Right kidney (tissue), 1 donor: ENCODE results near the gene STT3A.

ENCODE experiments used
- DNase-seq: peaks from one replicate; pipeline ENCODE4 v3.0.0-alpha.2; 2016

Gene STT3A

DNA sequence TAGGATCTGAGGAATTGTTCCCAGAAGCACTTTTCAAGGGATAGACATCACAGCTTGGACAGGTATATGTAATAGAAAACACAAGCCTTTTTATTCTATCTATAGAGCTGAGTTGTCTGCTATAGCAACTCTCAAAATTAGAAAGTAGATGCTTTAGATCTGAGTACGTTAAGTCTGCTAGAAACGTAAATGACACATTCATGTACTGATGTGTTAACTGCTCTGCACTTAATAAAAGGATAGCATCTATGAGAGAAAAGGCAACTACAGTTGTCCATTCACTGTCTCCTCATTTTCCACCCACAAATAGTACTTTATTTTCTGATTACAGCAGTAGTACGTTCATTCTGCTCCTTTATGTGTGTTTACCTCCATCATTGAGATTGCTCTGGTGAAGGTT, 6.0 kb upstream of the STT3A start:
- no peak for DNase-seq

DNA sequence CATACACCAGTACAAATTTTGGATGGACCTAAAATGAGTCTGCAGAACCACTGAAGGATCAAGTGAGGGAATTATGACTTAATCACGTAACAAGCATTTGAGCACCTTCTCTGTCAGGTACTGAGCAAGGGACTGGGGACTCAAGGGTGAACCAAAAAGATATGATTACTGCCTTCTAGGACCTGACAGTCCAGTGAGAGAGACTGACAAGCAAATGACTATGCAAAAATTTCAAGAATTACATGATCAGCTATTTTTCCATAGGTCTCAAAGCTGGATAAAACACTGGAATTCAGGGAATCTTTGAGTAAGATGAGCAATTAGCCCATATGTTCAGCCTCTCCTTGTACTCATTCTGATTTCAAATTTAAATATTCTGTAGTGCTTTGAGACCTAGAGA, 5.2 kb upstream of the STT3A start:
- no peak for DNase-seq

DNA sequence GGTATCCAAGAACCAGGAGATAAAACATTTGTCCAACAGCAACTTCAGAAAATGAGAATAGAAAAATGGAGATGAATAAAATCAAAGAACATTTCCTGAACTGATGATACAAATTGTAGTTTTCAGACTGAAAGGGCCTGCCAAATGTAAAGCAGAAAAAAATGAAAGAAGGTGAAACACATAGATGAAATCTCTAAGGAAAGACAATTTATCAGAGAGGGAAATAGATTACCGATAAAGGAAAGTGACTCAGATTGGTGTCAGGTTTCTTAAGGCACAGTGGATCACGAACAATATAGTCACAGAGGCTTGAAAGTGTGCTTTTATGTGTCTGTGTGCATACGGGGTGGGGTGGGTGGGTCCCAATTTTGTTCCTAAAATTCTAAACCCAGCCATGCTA, 4.1 kb upstream of the STT3A start:
- no peak for DNase-seq

DNA sequence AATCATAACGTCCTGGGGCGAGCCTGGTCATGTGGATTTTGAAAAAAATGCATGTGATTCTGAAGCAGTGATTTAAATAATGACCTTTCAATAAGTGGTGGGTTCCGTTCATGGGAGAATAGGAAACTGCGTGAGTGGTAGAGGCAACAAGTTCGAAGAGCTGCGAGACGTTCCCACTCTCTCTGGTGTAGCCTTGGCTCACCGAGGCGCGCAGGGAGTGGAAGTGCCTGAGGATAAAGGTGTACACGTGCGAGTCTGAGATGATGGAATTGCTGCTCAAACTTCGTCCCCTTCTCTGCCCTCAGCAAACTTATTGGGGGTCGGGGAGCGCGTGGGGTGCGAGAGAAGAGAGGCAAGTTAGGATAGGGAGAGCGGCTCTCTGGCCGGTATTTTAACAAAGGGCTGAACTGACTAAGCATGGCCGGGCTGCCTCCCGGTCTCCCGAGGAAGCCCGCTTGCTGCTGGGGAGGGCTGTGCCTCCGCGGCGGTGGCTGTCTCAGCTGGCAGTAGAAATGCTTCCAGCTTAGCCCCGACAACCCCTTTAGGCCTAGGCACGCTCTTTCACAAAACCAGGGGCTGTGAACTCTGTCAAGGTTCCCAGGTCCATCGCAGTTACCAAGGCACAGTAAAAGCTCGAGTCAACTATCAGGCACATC, 875 bp upstream of the STT3A start:
- DNase-seq, result peak; percentile 96

DNA sequence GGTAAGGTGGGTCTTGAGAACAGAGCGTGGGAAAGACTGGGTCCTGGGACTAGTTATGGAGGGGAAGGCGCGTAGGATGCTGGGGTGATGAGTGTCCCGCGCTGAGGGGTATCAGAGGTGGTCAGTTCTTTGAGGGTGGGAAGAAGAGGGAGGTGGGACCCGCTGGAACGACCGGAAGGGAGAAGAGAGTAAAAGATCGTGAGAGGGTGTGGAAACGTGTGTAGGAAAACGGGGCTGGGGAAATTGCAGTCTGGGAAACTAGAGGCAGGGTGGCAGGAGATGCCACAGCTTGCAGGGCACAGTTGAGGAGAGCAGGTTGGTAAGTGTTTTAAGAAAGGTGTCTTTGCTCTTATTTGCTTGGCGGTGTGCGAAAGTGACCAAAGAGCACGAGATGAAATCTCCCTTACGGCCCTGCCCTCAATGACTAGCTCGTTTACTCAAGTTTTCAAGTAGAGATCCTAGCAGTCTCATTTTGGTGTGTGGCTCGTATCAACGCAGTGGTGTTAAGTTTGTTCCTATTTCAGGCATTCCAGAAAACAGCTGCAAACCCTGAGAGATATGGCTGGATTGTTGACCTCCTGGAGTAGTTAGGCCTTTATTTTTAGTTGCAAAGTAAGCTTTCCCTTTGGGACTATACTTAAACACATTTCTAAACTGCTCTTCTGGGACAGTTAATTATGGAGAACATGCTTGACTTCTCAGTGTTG, 615 bp downstream of the STT3A start:
- no peak for DNase-seq

DNA sequence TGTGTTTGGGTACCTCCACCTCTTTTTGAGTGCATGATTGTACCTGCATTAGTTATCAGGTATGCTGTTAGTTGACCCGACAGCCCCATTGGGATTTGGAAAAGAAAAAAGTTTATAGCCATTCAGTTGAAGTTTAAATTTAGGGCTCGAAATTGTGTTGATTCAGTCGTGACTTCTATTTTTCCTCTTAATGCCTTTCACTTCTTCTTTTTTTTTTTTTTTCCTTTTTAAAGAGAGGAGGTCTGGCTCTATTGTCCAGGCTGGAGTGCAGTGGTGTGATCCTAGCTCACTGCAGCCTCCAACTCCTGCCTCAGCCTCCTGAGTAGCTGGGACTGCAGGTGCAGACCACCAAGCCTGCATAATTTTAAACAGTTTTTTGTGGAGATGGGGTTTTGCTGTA, 2.3 kb downstream of the STT3A start:
- DNase-seq, result no peak

DNA sequence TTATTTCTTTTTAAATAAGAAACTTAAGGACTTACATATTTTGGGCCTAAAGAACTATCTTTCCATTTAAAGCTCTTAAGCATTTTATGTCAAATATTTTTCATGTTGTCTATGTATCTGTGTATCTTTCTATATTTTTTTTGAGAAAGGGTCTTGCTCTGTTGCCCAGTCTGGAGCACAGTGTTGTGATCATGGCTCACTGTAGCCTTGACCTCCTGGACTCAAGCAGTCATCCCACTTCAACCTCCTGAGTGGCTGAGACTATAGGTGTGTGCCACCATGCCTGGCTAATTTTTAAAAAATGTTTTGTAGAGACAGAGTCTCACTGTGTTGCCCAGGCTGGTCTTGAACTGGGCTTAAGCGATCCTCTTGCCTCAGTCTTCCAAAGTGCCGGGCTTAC, 8.0 kb downstream of the STT3A start:
- no peak for DNase-seq

DNA sequence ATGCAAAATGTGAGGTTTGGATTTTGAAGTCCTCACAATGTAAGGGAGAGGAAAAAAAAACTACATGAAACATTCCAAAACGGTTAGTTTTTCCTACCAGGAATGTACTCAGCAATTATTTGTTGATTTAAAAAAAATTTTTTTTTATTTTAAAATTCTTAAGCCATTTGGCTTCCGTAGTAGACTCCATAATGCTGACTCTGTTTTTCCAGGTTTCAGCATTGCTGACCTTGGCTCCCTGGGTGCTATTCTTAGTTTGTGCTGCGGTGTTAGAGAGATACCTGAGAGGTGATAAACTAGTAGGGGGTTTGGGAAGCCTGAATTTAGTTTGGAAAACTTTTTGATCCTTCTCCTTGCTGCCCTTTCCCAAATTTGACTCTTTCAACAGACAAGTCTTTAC, 10.6 kb downstream of the STT3A start:
- DNase-seq, result no peak

DNA sequence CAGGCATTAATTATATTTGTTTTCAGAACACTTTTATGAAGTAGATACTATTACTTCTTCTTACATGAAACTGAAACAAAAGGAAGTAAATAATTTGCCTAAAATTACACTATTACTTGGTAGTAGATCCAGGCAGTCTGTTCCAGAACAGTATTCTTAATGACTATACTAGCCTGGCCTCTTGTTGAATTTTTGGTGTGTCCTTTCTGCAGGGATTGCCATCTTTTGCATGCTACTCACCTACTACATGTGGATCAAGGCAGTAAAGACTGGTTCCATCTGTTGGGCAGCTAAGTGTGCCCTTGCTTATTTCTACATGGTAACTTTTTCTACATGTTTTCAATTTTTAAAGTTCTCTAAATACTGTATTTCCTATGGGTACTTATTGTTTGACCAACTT, 12.8 kb downstream of the STT3A start:
- no peak for DNase-seq

DNA sequence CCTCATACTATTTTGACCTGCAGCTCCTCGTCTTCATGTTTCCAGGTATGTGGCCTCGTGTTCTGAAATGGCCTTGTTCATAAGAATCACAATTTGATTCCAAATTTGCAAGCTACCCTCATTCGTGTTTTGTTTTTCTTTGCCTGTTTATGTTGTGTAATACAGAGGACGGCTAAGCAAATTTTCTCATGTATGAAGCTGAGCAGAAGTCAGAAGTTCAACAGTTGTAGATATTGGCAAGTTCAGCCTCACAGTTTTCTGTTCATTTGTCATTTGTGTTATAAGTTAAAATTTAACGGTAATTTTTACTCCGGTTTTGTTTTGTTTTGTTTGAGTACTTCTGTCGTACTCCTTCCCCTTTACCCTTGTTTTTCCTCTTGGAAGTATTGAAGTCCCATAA, 16.9 kb downstream of the STT3A start:
- DNase-seq, result no peak

DNA sequence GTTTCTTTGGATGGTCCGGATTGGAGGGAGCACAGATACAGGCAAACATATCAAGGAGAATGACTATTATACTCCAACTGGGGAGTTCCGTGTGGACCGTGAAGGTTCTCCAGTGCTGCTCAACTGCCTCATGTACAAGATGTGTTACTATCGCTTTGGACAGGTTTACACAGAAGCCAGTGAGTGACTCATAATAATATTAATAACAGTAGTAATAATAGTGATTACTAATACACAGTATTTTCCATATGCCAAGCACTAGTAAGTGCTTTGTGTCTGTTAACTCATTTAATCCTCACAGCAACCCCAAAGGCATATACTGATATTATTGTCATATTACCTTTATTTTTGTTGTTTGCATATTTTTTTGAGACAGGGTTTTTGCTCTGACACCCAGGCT, 25.7 kb downstream of the STT3A start:
- DNase-seq, result no peak

DNA sequence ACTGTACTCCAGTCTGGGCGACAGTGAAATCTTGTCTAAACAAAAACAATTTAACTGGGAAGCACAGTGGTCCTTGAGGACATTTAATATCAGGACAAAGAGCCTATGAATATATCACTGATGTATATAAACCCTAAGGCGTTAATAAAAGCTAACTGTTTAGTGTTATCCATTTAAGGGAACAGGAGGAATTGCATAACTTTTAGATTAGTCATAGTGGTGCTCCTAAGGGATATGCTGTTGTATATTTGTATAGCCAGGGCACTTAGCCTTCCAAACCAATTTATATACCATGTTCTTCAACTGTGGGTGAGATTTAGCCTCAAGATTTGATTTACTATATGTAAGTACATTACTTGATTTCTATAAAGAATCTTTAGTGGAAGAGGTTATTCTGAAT, 29.3 kb downstream of the STT3A start:
- DNase-seq, result no peak

DNA sequence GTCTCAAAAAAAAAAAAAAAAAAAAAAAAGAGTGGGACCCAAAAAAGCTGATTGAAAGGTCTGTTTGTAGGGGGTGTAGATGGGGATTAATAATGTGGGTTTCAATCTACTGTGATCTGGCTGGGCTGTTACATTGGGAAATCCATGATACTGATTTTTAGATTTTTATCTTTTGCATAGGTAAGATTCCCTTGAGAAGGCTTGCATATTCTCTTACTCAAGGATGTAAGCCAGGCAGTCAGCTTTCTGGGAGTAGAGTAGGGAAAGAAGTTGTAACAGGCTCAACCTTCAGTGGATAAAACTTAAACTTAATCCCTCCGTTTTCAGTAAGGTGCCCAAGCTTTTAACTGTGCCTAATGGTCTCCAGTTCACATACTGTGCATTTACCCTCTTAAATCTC, 30.4 kb downstream of the STT3A start:
- no peak for DNase-seq

DNA sequence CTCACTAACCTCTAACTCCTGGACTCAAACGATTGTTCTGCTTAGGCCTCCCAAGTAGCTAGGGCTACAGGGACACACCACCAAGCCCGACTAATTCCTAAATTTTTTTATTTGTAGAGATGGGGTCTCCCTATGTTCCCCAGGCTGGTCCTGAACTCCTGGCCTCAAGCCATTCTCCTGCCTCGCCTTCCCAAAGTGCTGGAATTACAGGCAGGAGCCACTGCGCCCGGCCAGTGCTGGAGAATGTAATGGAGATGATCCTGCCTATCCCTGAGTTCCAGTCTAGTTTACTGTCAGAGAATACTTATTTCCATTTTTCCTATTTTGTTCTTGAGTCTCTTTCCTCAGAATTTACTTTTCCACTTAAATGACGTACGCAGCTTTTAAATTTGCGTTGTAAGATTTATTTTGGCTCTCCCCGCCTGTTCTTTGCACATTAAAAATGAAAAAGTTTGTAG, 32.1 kb downstream of the STT3A start, which contains the start of gene CHEK1:
Gene CHEK1 (plus strand): TSS at position 408 of the 458 bp plus-strand sequence. CDS start 1,606 bp downstream, outside the sequence.
- no peak for DNase-seq

DNA sequence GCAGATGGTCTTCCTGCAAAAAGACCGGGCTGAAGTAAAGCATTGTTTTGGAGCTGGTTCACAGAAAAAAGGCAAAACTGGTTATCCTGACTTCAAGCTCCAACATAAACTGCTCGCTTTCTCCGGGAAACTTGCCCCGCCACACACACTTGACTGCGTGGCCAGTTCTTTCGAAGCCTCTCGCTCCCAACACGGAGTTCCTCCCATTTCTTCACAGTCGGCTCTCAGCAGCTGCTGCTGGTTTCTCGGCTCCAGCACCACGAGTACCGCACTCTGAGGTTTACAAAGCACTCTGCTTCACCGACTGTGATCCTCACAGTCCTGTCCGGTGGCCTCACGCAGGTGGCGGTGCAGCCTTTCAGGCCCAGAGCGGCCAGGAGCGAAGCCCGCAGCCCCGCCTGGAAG, 32.6 kb downstream of the STT3A start:
- DNase-seq, result no peak

DNA sequence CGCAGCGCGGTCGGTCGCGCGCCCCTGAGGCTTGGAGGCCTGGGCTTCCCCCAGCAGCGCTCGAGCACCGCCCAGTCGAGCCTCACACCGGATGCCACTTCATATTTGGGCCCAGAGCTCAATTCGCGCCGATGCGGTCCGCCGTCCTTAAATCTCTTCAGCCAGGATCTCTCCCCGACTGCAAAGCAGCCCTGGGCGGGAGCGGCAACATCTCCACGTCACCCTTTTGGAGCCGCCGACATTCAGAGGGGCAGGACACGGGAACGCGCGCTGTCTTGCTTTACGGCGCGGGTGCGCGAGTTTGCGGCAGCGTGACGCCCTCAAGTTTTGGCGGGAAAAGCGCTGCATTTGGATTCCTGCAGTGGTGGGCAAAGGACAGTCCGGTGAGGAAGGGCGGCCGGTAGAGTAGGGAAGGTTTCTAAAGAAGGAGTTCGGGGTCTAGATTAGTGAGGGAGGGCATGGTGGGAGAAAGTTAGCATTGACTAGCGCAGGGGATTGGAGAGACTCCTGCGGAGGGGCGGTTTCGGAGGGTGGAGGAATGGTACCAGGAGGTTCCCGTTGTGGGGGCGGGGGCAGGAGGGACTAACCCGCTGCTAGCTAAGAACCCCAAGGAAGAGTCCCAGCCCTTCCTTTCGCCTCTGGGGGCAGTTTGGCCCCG, 33.1 kb downstream of the STT3A start:
- DNase-seq, result peak; percentile 100

DNA sequence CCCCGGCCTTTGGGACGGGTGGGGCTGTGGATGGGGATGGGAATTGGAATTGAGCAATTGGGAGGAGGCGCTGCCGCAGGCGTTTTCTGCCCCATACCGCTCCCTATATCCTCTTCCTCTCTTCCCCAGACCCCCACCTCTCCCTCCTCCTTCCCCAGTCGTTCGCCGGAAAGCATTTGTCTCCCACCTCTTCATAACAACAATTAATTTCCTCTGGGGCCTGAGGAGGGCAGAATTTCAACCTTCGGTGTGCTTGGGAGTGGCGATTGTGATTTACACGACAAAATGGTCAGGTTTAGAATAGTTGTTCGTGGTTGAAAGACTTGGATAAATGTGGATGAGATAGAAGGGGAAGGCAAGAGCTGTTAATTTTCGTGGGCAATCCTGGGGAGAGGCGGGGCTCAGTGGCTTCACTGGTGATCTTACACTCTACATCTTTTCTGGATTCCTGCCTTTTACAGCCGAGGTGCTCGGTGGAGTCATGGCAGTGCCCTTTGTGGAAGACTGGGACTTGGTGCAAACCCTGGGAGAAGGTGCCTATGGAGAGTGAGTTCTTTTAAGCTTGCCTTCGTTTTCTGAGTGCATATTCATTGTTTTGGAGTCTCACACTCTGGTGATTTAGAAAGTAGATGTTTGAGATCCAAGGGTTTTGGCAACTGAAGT, 33.8 kb downstream of the STT3A start:
- DNase-seq, result no peak

DNA sequence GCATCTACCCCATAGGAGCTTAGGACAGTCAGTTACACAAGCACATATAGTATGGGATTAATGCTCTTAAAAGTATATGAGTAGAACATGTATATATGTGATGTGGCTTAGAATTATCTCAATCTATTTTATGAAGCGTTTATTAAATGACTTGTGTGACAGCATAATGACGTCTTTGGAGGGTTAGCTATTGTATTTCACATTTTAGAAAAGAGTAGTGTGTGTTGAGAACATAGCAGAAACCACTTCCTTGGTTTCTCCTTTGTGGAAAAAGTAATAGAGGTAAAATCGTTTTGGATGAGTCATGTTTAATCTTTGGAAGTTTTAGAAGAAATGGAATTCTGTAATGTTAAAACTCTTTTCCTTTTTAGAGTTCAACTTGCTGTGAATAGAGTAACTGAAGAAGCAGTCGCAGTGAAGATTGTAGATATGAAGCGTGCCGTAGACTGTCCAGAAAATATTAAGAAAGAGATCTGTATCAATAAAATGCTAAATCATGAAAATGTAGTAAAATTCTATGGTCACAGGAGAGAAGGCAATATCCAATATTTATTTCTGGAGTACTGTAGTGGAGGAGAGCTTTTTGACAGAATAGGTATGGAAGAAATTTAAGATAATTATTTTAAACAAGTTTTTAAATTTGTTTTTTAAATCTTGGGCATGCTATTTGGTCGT, 34.7 kb downstream of the STT3A start:
- DNase-seq, result no peak

DNA sequence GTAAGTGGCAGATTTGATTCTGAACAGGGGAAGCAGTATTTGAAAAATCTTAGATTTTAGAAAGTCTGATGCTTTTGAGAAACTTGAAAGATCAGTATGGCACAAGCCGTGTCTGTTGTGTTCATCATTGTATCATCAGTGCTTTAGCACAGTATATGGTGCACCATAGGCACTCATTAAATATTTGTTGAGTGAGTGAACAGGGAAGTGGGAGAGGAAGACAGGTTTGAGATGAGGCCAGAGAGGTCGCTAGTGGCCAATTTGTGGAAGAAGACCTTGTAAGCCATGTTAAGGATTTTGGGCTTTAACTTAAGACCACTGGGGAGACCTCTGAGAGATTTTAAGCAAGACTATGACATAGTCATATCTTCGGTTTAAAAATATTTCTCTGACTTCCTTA, 45.2 kb downstream of the STT3A start:
- no peak for DNase-seq

DNA sequence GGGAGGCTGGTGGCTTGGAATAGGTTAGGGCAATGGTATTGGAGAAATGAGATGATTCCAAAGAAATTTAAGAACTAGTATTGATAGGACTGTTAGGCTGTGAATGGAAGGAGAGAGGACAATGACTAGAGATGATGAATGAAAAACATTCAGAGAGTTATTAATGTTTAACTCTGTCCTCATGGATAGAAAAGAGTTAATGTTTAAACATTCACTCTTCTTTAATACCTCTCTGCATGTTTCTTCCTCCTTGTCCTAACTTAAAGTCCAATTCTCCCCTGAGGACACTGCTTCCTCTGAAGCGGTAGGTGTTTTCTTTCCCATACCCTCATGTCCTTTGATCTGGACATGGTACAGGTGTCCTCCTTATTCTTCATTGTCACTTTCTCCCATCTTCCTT, 45.7 kb downstream of the STT3A start:
- DNase-seq, result no peak

DNA sequence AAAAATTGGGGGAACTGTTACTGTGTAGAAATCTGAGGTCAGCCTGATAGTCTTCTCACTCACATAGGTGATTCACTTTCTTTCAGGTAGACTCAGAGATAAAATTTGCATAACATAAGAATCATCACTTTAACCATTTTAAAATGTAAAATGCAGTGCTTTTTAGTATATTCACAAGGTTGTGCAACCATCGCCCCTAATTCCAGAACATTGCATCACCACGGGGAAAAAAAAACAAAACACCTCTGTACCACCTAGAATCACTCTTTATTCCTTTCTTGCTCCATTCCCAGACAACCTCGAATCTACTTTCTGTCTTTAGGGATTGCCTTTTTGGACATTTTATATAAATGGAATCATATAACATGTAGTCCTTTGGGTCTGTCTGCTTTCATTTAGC, 53.2 kb downstream of the STT3A start:
- no peak for DNase-seq

DNA sequence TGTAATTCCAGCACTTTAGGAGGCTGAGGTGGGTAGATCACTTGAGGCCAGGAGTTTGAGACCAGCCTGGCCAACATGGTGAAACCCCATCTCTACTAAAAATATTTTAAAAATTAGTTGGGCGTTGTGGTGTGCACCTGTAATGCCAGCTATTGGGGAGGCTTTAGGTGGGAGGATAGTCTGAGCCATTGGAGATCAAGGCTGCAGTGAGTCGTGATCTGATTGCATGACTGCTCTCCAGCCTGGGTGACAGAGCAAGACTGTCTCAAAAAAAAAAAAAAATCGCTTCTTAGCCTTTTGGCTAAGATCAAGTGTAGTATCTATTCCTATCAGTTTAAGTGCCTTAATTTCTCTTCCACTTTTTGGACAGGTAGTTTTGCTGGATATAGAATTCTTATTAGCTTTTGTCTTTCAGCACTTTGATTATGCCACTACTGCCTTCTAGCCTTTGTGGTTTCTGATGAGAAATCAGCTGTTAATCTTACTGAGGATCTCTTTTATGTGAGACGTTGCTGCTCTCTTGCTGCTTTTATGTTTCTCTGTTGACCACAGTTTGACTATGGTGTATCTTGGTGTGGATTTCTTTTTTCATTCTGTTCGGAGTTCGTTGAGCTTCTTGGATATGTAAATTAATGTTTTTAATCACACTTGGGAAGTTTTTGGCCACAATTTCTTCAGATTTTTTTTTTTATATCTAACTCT, 57.0 kb downstream of the STT3A start:
- DNase-seq, result no peak
